K562 (cell line): Measurements from ENCODE around the gene LRGUK. TPM values are rescaled to one million over a fixed set of nuclear protein-coding genes. Genes with fewer than 3 reads are reported as not detected.

Source experiments
- ATAC-seq: fragments of 200-7000 bp; cut with Tn5 transposase; 3 replicates; pipeline ENCODE4 v1.9.1; 2020; ENCODE audit warnings: moderate library complexity
- BruUV-seq: library from RNA; stranded (reverse); fragments of 400-500 nt; replicated peaks from 2 replicates; lab custom pipeline; 2021; lab: Mats Ljungman, UMichigan
- CTCF ChIA-PET: fragments of 300-600 bp; formaldehyde crosslinking; extraction: SDS; loops from one replicate; lab custom pipeline; 2021; ENCODE audit warnings: low intra/inter-chr PET ratio; lab: Yijun Ruan, JAX
- POLR2A ChIA-PET: fragments of 300-600, 350-650 bp; sonication (Branson Sonifier 250); formaldehyde crosslinking; extraction: SDS; loops from one replicate; lab custom pipeline; 2021; ENCODE audit warnings: antibody characterized with exemption, inconsistent platforms; lab: Yijun Ruan, JAX
- DNase-seq, 4 experiments: peaks; one replicate each; pipeline versions ENCODE4 v3.0.0 to v3.0.0-alpha.2; 2011 to 2018; ENCODE audit warnings: low spot score in 3 of 4, mixed read lengths in 3 of 4; ENCODE audit errors: extremely low read depth in 1 of 4
- FAIRE-seq: peaks from 2 replicates; lab custom pipeline; 2011; peaks lifted over from hg19 to GRCh38; lab: Jason Lieb, UNC
- H2AFZ ChIP-seq: 2 replicates; pipeline ENCODE4 v1.6.0; 2011; ENCODE audit warnings: low read depth, low read length, control low read depth, inconsistent platforms
- H3K27ac ChIP-seq: fragments of 200-600 bp; 3 replicates; pipeline ENCODE4 v1.8.0; 2011; ENCODE audit warnings: low read depth, mild to moderate bottlenecking, control low read depth, inconsistent platforms, low read length, moderate library complexity, mixed read lengths; ENCODE audit errors: extremely low read depth
- H3K27me3 ChIP-seq, 2 experiments: fragments of 300-600 bp in 1 of 2; 2 replicates in 1 of 2; 3 replicates in 1 of 2; pipeline versions ENCODE4 v1.6.0 to v1.8.0; 2011; ENCODE audit warnings: inconsistent platforms in 2 of 2, low read length in 2 of 2, mild to moderate bottlenecking in 1 of 2, mixed read lengths in 1 of 2, moderate library complexity in 1 of 2; ENCODE audit not compliant: control insufficient read depth in 2 of 2, insufficient read depth in 2 of 2
- H3K36me3 ChIP-seq: fragments of 300-600 bp; 3 replicates; pipeline ENCODE4 v1.8.0; 2011; ENCODE audit warnings: mild to moderate bottlenecking, low read length, inconsistent platforms; ENCODE audit not compliant: control insufficient read depth, insufficient read depth
- H3K4me1 ChIP-seq, 2 experiments: fragments of 200-600 bp in 1 of 2; replicated peaks in 1 of 2; 2 replicates in 1 of 2; 3 replicates in 1 of 2; pipeline versions ENCODE4 v1.5.1 to v1.8.0; 2011; ENCODE audit warnings: inconsistent platforms in 2 of 2, low read length in 2 of 2, mild to moderate bottlenecking in 1 of 2, mixed read lengths in 1 of 2, moderate library complexity in 1 of 2; ENCODE audit not compliant: control insufficient read depth in 2 of 2, insufficient read depth in 2 of 2
- H3K4me2 ChIP-seq: 2 replicates; pipeline ENCODE4 v1.6.1; 2011; ENCODE audit warnings: low read length, control low read depth, inconsistent platforms, mixed read lengths; ENCODE audit not compliant: insufficient read depth
- H3K4me3 ChIP-seq: fragments of 200-600 bp; sonication (generic), shearing (Covaris generic); 2 replicates; pipeline ENCODE4 v1.5.1; 2016; ENCODE audit warnings: control low read depth, inconsistent platforms
- H3K79me2 ChIP-seq: fragments of 200-600 bp; 3 replicates; pipeline ENCODE4 v1.8.0; 2011; ENCODE audit warnings: low read length, inconsistent platforms; ENCODE audit not compliant: control insufficient read depth, insufficient read depth
- H3K9ac ChIP-seq, 2 experiments: 2 replicates each; pipeline versions ENCODE4 v1.6.0 to v1.6.1; 2011; ENCODE audit warnings: low read depth in 2 of 2, low read length in 2 of 2, control low read depth in 1 of 2, inconsistent platforms in 1 of 2, mild to moderate bottlenecking in 1 of 2, mixed read lengths in 1 of 2; ENCODE audit not compliant: insufficient read depth in 1 of 2
- H3K9me1 ChIP-seq: one replicate; pipeline ENCODE4 v1.6.0; 2011; ENCODE audit warnings: inconsistent platforms, mild to moderate bottlenecking, low read length, moderate library complexity; ENCODE audit not compliant: control insufficient read depth, insufficient read depth
- H3K9me3 ChIP-seq: replicated peaks from 2 replicates; pipeline ENCODE4 v1.5.1; 2011; ENCODE audit warnings: low read depth, low read length, inconsistent platforms; ENCODE audit not compliant: control insufficient read depth, insufficient read depth
- H4K20me1 ChIP-seq: replicated peaks from 2 replicates; pipeline ENCODE4 v1.6.1; 2011; ENCODE audit warnings: low read length, inconsistent platforms, mixed read lengths; ENCODE audit not compliant: control insufficient read depth, insufficient read depth
- MAFG ChIP-seq: fragments of 450-650 bp; conservative IDR thresholded peaks from 2 replicates; pipeline ENCODE4 v1.6.1; 2016; ENCODE audit warnings: missing genetic modification characterization, missing compliant biosample characterization
- NFIC ChIP-seq: fragments of 450-650 bp; IDR thresholded peaks from 2 replicates; pipeline ENCODE4 v1.6.1; 2017; ENCODE audit warnings: mild to moderate bottlenecking, inconsistent platforms
- REST ChIP-seq, 2 experiments: fragments of 450-650 bp; formaldehyde crosslinking in 1 of 2; IDR thresholded peaks; 2 replicates each; pipeline versions ENCODE4 v1.4.0 to v1.6.1; 2014 to 2020; ENCODE audit warnings: mild to moderate bottlenecking in 2 of 2, borderline replicate concordance in 1 of 2, low read depth in 1 of 2
- SNIP1 ChIP-seq: fragments of 450-650 bp; IDR thresholded peaks from 2 replicates; pipeline ENCODE4 v1.7.1; 2017; ENCODE audit warnings: low read depth, mild to moderate bottlenecking
- ZNF253 ChIP-seq: fragments of 250-450 bp; sonication (Bioruptor Pico); conservative IDR thresholded peaks from 2 replicates; pipeline ENCODE4 v1.6.1; 2021; ENCODE audit warnings: mild to moderate bottlenecking
- WGBS: fragments of 100-300 bp; shearing (Covaris generic); methylation state at CpG from one replicate; pipeline ENCODE4 v1.1.6; 2016; ENCODE audit warnings: low coverage, mixed read lengths; ENCODE audit not compliant: insufficient coverage; ENCODE audit errors: missing lambda C conversion rate; 5-methylcytosine and 5-hydroxymethylcytosine counted together
- in situ Hi-C: fragments of 300-500 bp; cut with MboI; formaldehyde crosslinking; loops from 4 replicates; pipeline ENCODE4 v1.15.0; 2018; ENCODE audit warnings: inconsistent platforms, mixed read lengths
- intact Hi-C: fragments of 100-400 bp; cut with micrococcal nuclease; formaldehyde crosslinking; loops from 2 replicates; pipeline ENCODE4 v1.14.2; 2022
- polyA plus RNA-seq, 8 experiments: library from polyadenylated mRNA; depleted of rRNA in 4 of 8; stranded (reverse) in 5 of 8; unstranded in 3 of 8; fragments of >200 nt; fragmentation: Nextera tagmentation in 2 of 8; fragmentation: Illumina TruSeq in 1 of 8; extraction: Ambion mirVana in 2 of 8; extraction: Trizol in 1 of 8; gene quantifications; 2 replicates each; pipeline versions ENCODE4 v1.2.1 to v1.2.3, GENCODE V29; 2011 to 2014; ENCODE audit warnings: inconsistent platforms in 1 of 8, missing spikeins in 1 of 8
- total RNA-seq, 7 experiments: library from RNA; depleted of rRNA in 6 of 7; stranded (reverse); fragments of >200 nt in 6 of 7; fragmentation: Illumina TruSeq in 2 of 7; extraction: Trizol in 2 of 7; gene quantifications; 2 replicates each; pipeline versions ENCODE4 v1.2.1 to v1.2.3, GENCODE V29; 2011 to 2021; ENCODE audit warnings: low replicate concordance in 1 of 7

The LRGUK gene
- total and polyA plus RNA-seq, 9 of the 15 experiments (the other 6 are each of a cell fraction or from before 2014, with no cell fraction given) = 0.04 to 0.33 (median 0.18) TPM

GRCh38 chr7:134297489-134297888, 170.3 kb downstream of the LRGUK start:
- no peak overlapping the region for H2AFZ ChIP-seq
- TF ChIP-seq SNIP1 (no peak), REST (IDR thresholded peaks at IDR 0.05; ENCODE audit: borderline replicate concordance) (no peak), REST (CRISPR knock-in tag; IDR thresholded peaks at IDR 0.05; ENCODE audit: low read depth) (no peak), NFIC (peak; percentile 61), MAFG (tag) (no peak), ZNF253 (CRISPR knock-in tag) (no peak)
- no peak overlapping the region for H3K27ac ChIP-seq
- ATAC-seq = no peak
- in situ Hi-C loops = no loop called here
- H3K9me1 ChIP-seq = no peaks in the 10 kb centered on the region
- H3K4me3 ChIP-seq = no peak overlapping the region
- intact Hi-C loops = no loop called here
- peaks cover 61% of the 10 kb centered on the region for H3K36me3 ChIP-seq
- no peak for FAIRE-seq
- no TSS peak for BruUV-seq
- no peak for DNase-seq
- no peaks in the 10 kb centered on the region for H3K79me2 ChIP-seq
- WGBS = 87% methylated on average over 2 of the region's 2 CpGs
- H3K4me1 ChIP-seq = no peaks in the 10 kb centered on the region
- H3K27me3 ChIP-seq = no peaks in the 10 kb centered on the region
- H4K20me1 ChIP-seq = no peaks in the 10 kb centered on the region
- H3K4me2 ChIP-seq = no peak overlapping the region
- POLR2A ChIA-PET = no interaction called here
- H3K9me3 ChIP-seq = no peaks in the 10 kb centered on the region
- CTCF ChIA-PET = no interaction called here
- no peak overlapping the region for H3K9ac ChIP-seq
